MM.1S (cell line): ENCODE results near the gene ATXN1L.

ENCODE experiments used
- DNase-seq: peaks from one replicate; pipeline ENCODE4 v3.0.0-alpha.2; 2015
- H2AFZ ChIP-seq: fragments of 300-600 bp; sonication (generic); 2 replicates; pipeline ENCODE4 v1.6.0; 2016; ENCODE audit warnings: antibody characterized with exemption, low read length
- H3F3A ChIP-seq: fragments of 300-600 bp; sonication (generic); 2 replicates; pipeline ENCODE4 v1.6.1; 2016; ENCODE audit warnings: mild to moderate bottlenecking, antibody characterized with exemption, low read length, moderate library complexity, mixed read lengths; ENCODE audit not compliant: insufficient read depth
- H3K27ac ChIP-seq: fragments of 300-600 bp; sonication (generic); 2 replicates; pipeline ENCODE4 v1.5.1; 2016; ENCODE audit warnings: mild to moderate bottlenecking, low read length
- H3K27me3 ChIP-seq: fragments of 300-600 bp; sonication (generic); replicated peaks from 2 replicates; pipeline ENCODE4 v1.6.0; 2016; ENCODE audit warnings: low read length; ENCODE audit not compliant: insufficient read depth
- H3K36me3 ChIP-seq: fragments of 300-600 bp; sonication (generic); replicated peaks from 2 replicates; pipeline ENCODE4 v1.6.1; 2016; ENCODE audit warnings: mild to moderate bottlenecking, low read length, mixed read lengths; ENCODE audit not compliant: insufficient read depth
- H3K4me1 ChIP-seq: fragments of 300-600 bp; sonication (generic); 2 replicates; pipeline ENCODE4 v1.6.1; 2016; ENCODE audit warnings: low read length, mixed read lengths
- H3K4me2 ChIP-seq: fragments of 300-600 bp; sonication (generic); 2 replicates; pipeline ENCODE4 v1.6.0; 2016; ENCODE audit warnings: low read depth, low read length
- H3K4me3 ChIP-seq: fragments of 300-600 bp; sonication (generic); 2 replicates; pipeline ENCODE4 v1.5.1; 2016; ENCODE audit warnings: low read length, mixed read lengths
- H3K79me2 ChIP-seq: fragments of 300-600 bp; sonication (generic); 2 replicates; pipeline ENCODE4 v1.6.1; 2016; ENCODE audit warnings: mixed run types, low read length, mixed read lengths
- H3K9ac ChIP-seq: fragments of 300-600 bp; sonication (generic); 2 replicates; pipeline ENCODE4 v1.6.1; 2016; ENCODE audit warnings: low read length, mixed read lengths
- H3K9me2 ChIP-seq: fragments of 300-600 bp; sonication (generic); replicated peaks from 2 replicates; pipeline ENCODE4 v1.6.1; 2016; ENCODE audit warnings: mild to moderate bottlenecking, low read length, mixed read lengths; ENCODE audit not compliant: insufficient read depth
- H3K9me3 ChIP-seq: fragments of 300-600 bp; sonication (generic); replicated peaks from 2 replicates; pipeline ENCODE4 v1.6.1; 2016; ENCODE audit warnings: mild to moderate bottlenecking, low read length, mixed read lengths; ENCODE audit not compliant: insufficient read depth
- H4K20me1 ChIP-seq: fragments of 300-600 bp; sonication (generic); 2 replicates; pipeline ENCODE4 v1.6.1; 2016; ENCODE audit warnings: mild to moderate bottlenecking, low read length, moderate library complexity, mixed read lengths; ENCODE audit not compliant: insufficient read depth
- EZH2 ChIP-seq: fragments of 300-600 bp; sonication (generic); optimal IDR thresholded peaks from 2 replicates; pipeline ENCODE3; 2017; ENCODE audit warnings: low read depth, mild to moderate bottlenecking, antibody characterized with exemption, low read length, mixed read lengths
- EZH2phosphoT487 ChIP-seq: fragments of 300-600 bp; sonication (generic); IDR thresholded peaks from 2 replicates; pipeline ENCODE4 v1.6.1; 2018; ENCODE audit warnings: antibody characterized with exemption, low read length
- TF ChIP-seq, protein P1 (sequence below): fragments of 300-600 bp; sonication (generic); IDR thresholded peaks from 2 replicates; pipeline ENCODE4 v1.5.1; 2016; ENCODE audit warnings: antibody characterized with exemption, low read length, mixed read lengths

ATXN1L gene

GRCh38 chr16:71848622-71849021 is 2.8 kb downstream of the ATXN1L start:
- H3K36me3 ChIP-seq: 0 out of 2 replicates have a peak, but pooled peaks cover 7% of the 10 kb centered on the region
- H3K4me1 ChIP-seq: peaks cover 51% of the 10 kb centered on the region
- H4K20me1 ChIP-seq: no peaks in the 10 kb centered on the region
- H3K9me3 ChIP-seq: no peaks in the 10 kb centered on the region
- peaks cover 85% of the 10 kb centered on the region for H3K79me2 ChIP-seq
- no peak overlapping the region for H3K4me3 ChIP-seq
- peaks cover 51% of the 10 kb centered on the region for H3F3A ChIP-seq
- H3K27me3 ChIP-seq: no peaks in the 10 kb centered on the region
- DNase-seq: no peak
- peak overlapping the region; percentile 28 for H3K4me2 ChIP-seq
- H2AFZ ChIP-seq: no peak overlapping the region
- TF ChIP-seq EZH2phosphoT487 (no peak), EZH2 (no peak)
- TF ChIP-seq, protein P1, sequence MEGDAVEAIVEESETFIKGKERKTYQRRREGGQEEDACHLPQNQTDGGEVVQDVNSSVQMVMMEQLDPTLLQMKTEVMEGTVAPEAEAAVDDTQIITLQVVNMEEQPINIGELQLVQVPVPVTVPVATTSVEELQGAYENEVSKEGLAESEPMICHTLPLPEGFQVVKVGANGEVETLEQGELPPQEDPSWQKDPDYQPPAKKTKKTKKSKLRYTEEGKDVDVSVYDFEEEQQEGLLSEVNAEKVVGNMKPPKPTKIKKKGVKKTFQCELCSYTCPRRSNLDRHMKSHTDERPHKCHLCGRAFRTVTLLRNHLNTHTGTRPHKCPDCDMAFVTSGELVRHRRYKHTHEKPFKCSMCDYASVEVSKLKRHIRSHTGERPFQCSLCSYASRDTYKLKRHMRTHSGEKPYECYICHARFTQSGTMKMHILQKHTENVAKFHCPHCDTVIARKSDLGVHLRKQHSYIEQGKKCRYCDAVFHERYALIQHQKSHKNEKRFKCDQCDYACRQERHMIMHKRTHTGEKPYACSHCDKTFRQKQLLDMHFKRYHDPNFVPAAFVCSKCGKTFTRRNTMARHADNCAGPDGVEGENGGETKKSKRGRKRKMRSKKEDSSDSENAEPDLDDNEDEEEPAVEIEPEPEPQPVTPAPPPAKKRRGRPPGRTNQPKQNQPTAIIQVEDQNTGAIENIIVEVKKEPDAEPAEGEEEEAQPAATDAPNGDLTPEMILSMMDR: no peak
- no peak overlapping the region for H3K9ac ChIP-seq
- no peaks in the 10 kb centered on the region for H3K9me2 ChIP-seq
- H3K27ac ChIP-seq: peak overlapping the region; percentile 93; the same call in 1 of the 2 replicates

- Histone ChIP-seq H2AFZ (no peak overlapping the region), H3K36me3 (0 out of 2 replicates have a peak, but pooled peaks cover 7% of the 10 kb centered on the region), H3K9ac (no peak overlapping the region; the same call in 1 of the 2 replicates)
These were observed 6.0 kb downstream of the ATXN1L start for GRCh38 chr16:71851746-71852145.

GRCh38 chr16:71852158-71852557 is 6.4 kb downstream of the ATXN1L start:
- no peak for DNase-seq
- Histone ChIP-seq H3K79me2 (peaks cover 95% of the 10 kb centered on the region), H3K4me3 (no peak overlapping the region), H2AFZ (no peak overlapping the region), H3K36me3 (0 out of 2 replicates have a peak, but pooled peaks cover 7% of the 10 kb centered on the region), H3F3A (peaks cover 26% of the 10 kb centered on the region), H3K9me2 (no peaks in the 10 kb centered on the region), H3K9ac (no peak overlapping the region; the same call in 1 of the 2 replicates), H3K27me3 (no peaks in the 10 kb centered on the region), H3K4me1 (peaks cover 53% of the 10 kb centered on the region), H3K9me3 (no peaks in the 10 kb centered on the region), H3K27ac (peak overlapping the region; percentile 92), H3K4me2 (peak overlapping the region; percentile 79), H4K20me1 (no peaks in the 10 kb centered on the region)
- TF ChIP-seq EZH2: no peak
- TF ChIP-seq, protein P1: no peak
- no peak for TF ChIP-seq EZH2phosphoT487

More at GRCh38 chr16:71851746-71852145, 6.0 kb downstream of the ATXN1L start:
- peaks cover 96% of the 10 kb centered on the region for H3K79me2 ChIP-seq
- DNase-seq: no peak
- H3K4me1 ChIP-seq: peaks cover 53% of the 10 kb centered on the region
- no peak overlapping the region for H3K4me2 ChIP-seq
- no peaks in the 10 kb centered on the region for H3K9me3 ChIP-seq
- no peaks in the 10 kb centered on the region for H3K9me2 ChIP-seq
- no peak overlapping the region for H3K4me3 ChIP-seq
- H4K20me1 ChIP-seq: no peaks in the 10 kb centered on the region
- H3K27ac ChIP-seq: peak overlapping the region; percentile 92; the same call in 1 of the 2 replicates
- H3F3A ChIP-seq: peaks cover 30% of the 10 kb centered on the region
- no peaks in the 10 kb centered on the region for H3K27me3 ChIP-seq
- TF ChIP-seq, protein P1: no peak
- TF ChIP-seq EZH2 (no peak), EZH2phosphoT487 (no peak)
